ENCODE data around the gene SPATA1. TPM values are rescaled to one million over a fixed set of nuclear protein-coding genes. Genes with fewer than 3 reads are reported as not detected.

SPATA1 gene
- total RNA-seq, 6 experiments from 2014 or later: 0.33 to 1.3 (median 0.85) TPM

- H3K27me3 Mint-ChIP-seq (ENCODE audit: insufficient read depth): no peaks in the 10 kb centered on the region
- DNase-seq: no peak
- H3K36me3 Mint-ChIP-seq (ENCODE audit: low read depth): no peaks in the 10 kb centered on the region; the same call in 1 of the 2 replicates
- peak overlapping the region; percentile 95 for H3K27ac Mint-ChIP-seq
- H3K4me1 Mint-ChIP-seq (ENCODE audit: low read depth): peaks cover 77% of the 10 kb centered on the region
- TF ChIP-seq CTCF (IDR thresholded peaks at IDR 0.05): no peak
- H3K9me3 Mint-ChIP-seq: no peaks in the 10 kb centered on the region; the same call in 1 of the 2 replicates
- no peak overlapping the region for H3K4me3 Mint-ChIP-seq
Observed at GRCh38 chr1:84600796-84601195, 94.6 kb downstream of the SPATA1 start.

GRCh38 chr1:84603223-84603622, 97.0 kb downstream of the SPATA1 start:
- Mint-ChIP-seq H3K4me1 (ENCODE audit: low read depth) (peaks cover 69% of the 10 kb centered on the region), H3K27me3 (ENCODE audit: insufficient read depth) (no peaks in the 10 kb centered on the region), H3K27ac (peak overlapping the region; percentile 99), H3K9me3 (no peaks in the 10 kb centered on the region; the same call in 1 of the 2 replicates), H3K4me3 (peak overlapping the region; percentile 97), H3K36me3 (ENCODE audit: low read depth) (no peaks in the 10 kb centered on the region; the same call in 1 of the 2 replicates)
- no peak for TF ChIP-seq CTCF (IDR thresholded peaks at IDR 0.05)
- peak; percentile 46 for DNase-seq

GRCh38 chr1:84603941-84604830, 98.0 kb downstream of the SPATA1 start:
- Mint-ChIP-seq H3K36me3 (ENCODE audit: low read depth) (no peaks in the 10 kb centered on the region; the same call in 1 of the 2 replicates), H3K4me3 (peak overlapping the region; percentile 97), H3K27me3 (ENCODE audit: insufficient read depth) (no peaks in the 10 kb centered on the region), H3K4me1 (ENCODE audit: low read depth) (peaks cover 60% of the 10 kb centered on the region), H3K9me3 (no peaks in the 10 kb centered on the region; the same call in 1 of the 2 replicates), H3K27ac (peak overlapping the region; percentile 99)
- peak; percentile 98 for DNase-seq
- TF ChIP-seq CTCF (IDR thresholded peaks at IDR 0.05): peak; percentile 95

- peaks cover 50% of the 10 kb centered on the region for H3K4me1 Mint-ChIP-seq (ENCODE audit: low read depth)
Observed at GRCh38 chr1:84605157-84605556, 99.0 kb downstream of the SPATA1 start.

GRCh38 chr1:84606977-84607376, 100.8 kb downstream of the SPATA1 start:
- no peak overlapping the region for H3K27ac Mint-ChIP-seq
- no peak overlapping the region for H3K4me3 Mint-ChIP-seq
- no peaks in the 10 kb centered on the region; the same call in 1 of the 2 replicates for H3K36me3 Mint-ChIP-seq (ENCODE audit: low read depth)
- no peaks in the 10 kb centered on the region; the same call in 1 of the 2 replicates for H3K9me3 Mint-ChIP-seq
- no peaks in the 10 kb centered on the region for H3K27me3 Mint-ChIP-seq (ENCODE audit: insufficient read depth)
- TF ChIP-seq CTCF (IDR thresholded peaks at IDR 0.05): no peak
- H3K4me1 Mint-ChIP-seq (ENCODE audit: low read depth): peaks cover 46% of the 10 kb centered on the region
- no peak for DNase-seq

More at GRCh38 chr1:84605157-84605556, 99.0 kb downstream of the SPATA1 start:
- DNase-seq: no peak
- H3K27me3 Mint-ChIP-seq (ENCODE audit: insufficient read depth): no peaks in the 10 kb centered on the region
- TF ChIP-seq CTCF (IDR thresholded peaks at IDR 0.05): no peak
- no peaks in the 10 kb centered on the region; the same call in 1 of the 2 replicates for H3K36me3 Mint-ChIP-seq (ENCODE audit: low read depth)
- H3K27ac Mint-ChIP-seq: peak overlapping the region; percentile 99
- no peak overlapping the region; the same call in 1 of the 2 replicates for H3K4me3 Mint-ChIP-seq
- H3K9me3 Mint-ChIP-seq: no peaks in the 10 kb centered on the region; the same call in 1 of the 2 replicates
